Keratinocyte (primary cell): ENCODE data around the gene HNRNPUL2. TPM values are rescaled to one million over a fixed set of nuclear protein-coding genes. Genes with fewer than 3 reads are reported as not detected.

Experiments
- DNase-seq: peaks from one replicate; pipeline ENCODE4 v3.0.0-alpha.2; 2011; ENCODE audit warnings: low read depth, missing footprints, low spot score
- FAIRE-seq: peaks from 2 replicates; lab custom pipeline; 2011; peaks lifted over from hg19 to GRCh38; lab: Jason Lieb, UNC
- H2AFZ ChIP-seq: 2 replicates; pipeline ENCODE4 v1.6.0; 2012; ENCODE audit warnings: low read length, control low read depth, inconsistent platforms; ENCODE audit not compliant: control insufficient read depth
- H3K27ac ChIP-seq: 2 replicates; pipeline ENCODE4 v1.5.1; 2011; ENCODE audit warnings: low read length; ENCODE audit not compliant: control insufficient read depth, insufficient read depth
- H3K27me3 ChIP-seq: 3 replicates; pipeline ENCODE4 v1.6.0; 2011; ENCODE audit warnings: low read length; ENCODE audit not compliant: control insufficient read depth, insufficient read depth; ENCODE audit errors: extremely low read depth
- H3K36me3 ChIP-seq, 2 experiments: 2 replicates in 1 of 2; 3 replicates in 1 of 2; pipeline ENCODE4 v1.5.1; 2011; ENCODE audit warnings: low read length in 2 of 2, mild to moderate bottlenecking in 1 of 2; ENCODE audit not compliant: control insufficient read depth in 2 of 2, insufficient read depth in 2 of 2; ENCODE audit errors: extremely low read depth in 1 of 2
- H3K4me1 ChIP-seq: 3 replicates; pipeline ENCODE4 v1.5.1; 2011; ENCODE audit warnings: low read length; ENCODE audit not compliant: control insufficient read depth, insufficient read depth; ENCODE audit errors: extremely low read depth
- H3K4me2 ChIP-seq: 3 replicates; pipeline ENCODE4 v1.6.0; 2011; ENCODE audit warnings: low read depth, low read length; ENCODE audit not compliant: control insufficient read depth, insufficient read depth; ENCODE audit errors: extremely low read depth
- H3K4me3 ChIP-seq, 3 experiments: fragments of 200-600 bp in 1 of 3; sonication (generic) in 1 of 3; 2 replicates in 2 of 3; 3 replicates in 1 of 3; pipeline ENCODE4 v1.5.1; 2011 to 2016; ENCODE audit warnings: low read length in 3 of 3, mild to moderate bottlenecking in 3 of 3, control low read depth in 2 of 3, inconsistent platforms in 1 of 3, low read depth in 1 of 3, mixed read lengths in 1 of 3, mixed run types in 1 of 3, moderate library complexity in 1 of 3; ENCODE audit not compliant: control insufficient read depth in 2 of 3, insufficient read depth in 2 of 3; ENCODE audit errors: extremely low read depth in 1 of 3
- H3K79me2 ChIP-seq: 2 replicates; pipeline ENCODE4 v1.6.0; 2012; ENCODE audit warnings: low read length; ENCODE audit not compliant: control insufficient read depth, insufficient read depth
- H3K9ac ChIP-seq: 3 replicates; pipeline ENCODE4 v1.6.0; 2011; ENCODE audit warnings: low read length; ENCODE audit not compliant: control insufficient read depth, insufficient read depth; ENCODE audit errors: extremely low read depth
- H3K9me1 ChIP-seq: 3 replicates; pipeline ENCODE4 v1.6.0; 2011; ENCODE audit warnings: low read length; ENCODE audit not compliant: control insufficient read depth, insufficient read depth; ENCODE audit errors: extremely low read depth
- H3K9me3 ChIP-seq: 2 replicates; pipeline ENCODE4 v1.5.1; 2012; ENCODE audit warnings: low read depth, low read length; ENCODE audit not compliant: control insufficient read depth
- H4K20me1 ChIP-seq: 3 replicates; pipeline ENCODE4 v1.6.0; 2011; ENCODE audit warnings: low read length; ENCODE audit not compliant: control insufficient read depth, insufficient read depth; ENCODE audit errors: extremely low read depth
- CTCF ChIP-seq, 3 experiments: IDR thresholded peaks in 1 of 3; conservative IDR thresholded peaks in 1 of 3; optimal IDR thresholded peaks in 1 of 3; 2 replicates in 2 of 3; 3 replicates in 1 of 3; pipeline versions ENCODE3 to v1.5.1; 2011; ENCODE audit warnings: low read length in 3 of 3, mild to moderate bottlenecking in 3 of 3, moderate library complexity in 2 of 3, control low read depth in 1 of 3, inconsistent platforms in 1 of 3; ENCODE audit not compliant: insufficient read depth in 2 of 3; ENCODE audit errors: extremely low read depth in 1 of 3
- EZH2 ChIP-seq: IDR thresholded peaks from one replicate; pipeline ENCODE4 v1.6.1; 2012; ENCODE audit warnings: inconsistent platforms, mild to moderate bottlenecking, low read length, moderate library complexity
- dilution Hi-C: fragments of 300-500 bp; cut with MboI; formaldehyde crosslinking; loops from one replicate; pipeline ENCODE4 v1.7.0; 2020; ENCODE audit warnings: low sequenced_read_pairs; ENCODE audit not compliant: extremely low pct_ligation_motif_present
- polyA plus RNA-seq, 5 experiments: library from polyadenylated mRNA; depleted of rRNA in 3 of 5; stranded (reverse) in 3 of 5; stranded (forward) in 1 of 5; unstranded in 1 of 5; fragments of >200 nt; gene quantifications; 1 replicate in 1 of 5; 2 replicates in 3 of 5; 3 replicates in 1 of 5; pipeline versions ENCODE4 v1.2.1 to v1.2.3, GENCODE V29; 2011 to 2012; ENCODE audit warnings: missing spikeins in 2 of 5, low read depth in 1 of 5, low replicate concordance in 1 of 5

The HNRNPUL2 gene
- polyA plus RNA-seq, 1 donor (not counting 4 experiments of a cell fraction or from before 2014, with no cell fraction given), result 29.0 TPM

GRCh38 chr11:62708793-62709192 lies 18.5 kb downstream of the HNRNPUL2 start:
- TF ChIP-seq CTCF (optimal IDR thresholded peaks at IDR 0.05 in 1 of 3, IDR thresholded peaks at IDR 0.05 in 1 of 3, conservative IDR thresholded peaks at IDR 0.05 in 1 of 3; ENCODE audit: extremely low read depth in 1 of 3, insufficient read depth in 2 of 3, low read length in 3 of 3) (no peak), EZH2 (no peak)
- Histone ChIP-seq H3K36me3 (peaks cover 8 to 21% of the 10 kb centered on the region in 2 experiments), H3K79me2 (no peaks in the 10 kb centered on the region), H3K4me2 (peak overlapping the region; percentile 99), H3K9ac (peak overlapping the region; percentile 88), H2AFZ (peak overlapping the region; percentile 95), H3K9me1 (no peaks in the 10 kb centered on the region), H4K20me1 (no peaks in the 10 kb centered on the region), H3K4me1 (peaks cover 36% of the 10 kb centered on the region), H3K27ac (peak overlapping the region; percentile 93), H3K27me3 (no peaks in the 10 kb centered on the region), H3K9me3 (no peaks in the 10 kb centered on the region), H3K4me3 (peak overlapping the region; percentile 25 to 84 (median 75))
- dilution Hi-C loops, result no loop called here
- no peak for FAIRE-seq
- no peak for DNase-seq

- dilution Hi-C loops, result no loop called here
- peaks cover 4 to 17% of the 10 kb centered on the region in 2 experiments for H3K36me3 ChIP-seq
- FAIRE-seq (no peak), DNase-seq (no peak)
- peak overlapping the region; percentile 99 for H3K4me2 ChIP-seq
- H3K9me3 ChIP-seq, result no peaks in the 10 kb centered on the region
- H3K27ac ChIP-seq, result peak overlapping the region; percentile 93
- H3K9me1 ChIP-seq, result no peaks in the 10 kb centered on the region
- peak overlapping the region; percentile 88 for H3K9ac ChIP-seq
- no peaks in the 10 kb centered on the region for H3K27me3 ChIP-seq
- H3K4me3 ChIP-seq, result peak overlapping the region in 1 of 3 experiments; percentile 84
- TF ChIP-seq CTCF (optimal IDR thresholded peaks at IDR 0.05 in 1 of 3, IDR thresholded peaks at IDR 0.05 in 1 of 3, conservative IDR thresholded peaks at IDR 0.05 in 1 of 3; ENCODE audit: extremely low read depth in 1 of 3, insufficient read depth in 2 of 3, low read length in 3 of 3) (no peak), EZH2 (no peak)
- no peaks in the 10 kb centered on the region for H4K20me1 ChIP-seq
- no peak overlapping the region for H2AFZ ChIP-seq
- H3K4me1 ChIP-seq, result peaks cover 36% of the 10 kb centered on the region
- H3K79me2 ChIP-seq, result no peaks in the 10 kb centered on the region
These were observed 18.9 kb downstream of the HNRNPUL2 start for GRCh38 chr11:62708392-62708791.
